ENCODE measurements around the gene MRPL32. TPM values are rescaled to one million over a fixed set of nuclear protein-coding genes. Genes with fewer than 3 reads are reported as not detected.

The MRPL32 gene
- total RNA-seq, 1 experiment from 2014 or later, result 87.8 TPM

DNA sequence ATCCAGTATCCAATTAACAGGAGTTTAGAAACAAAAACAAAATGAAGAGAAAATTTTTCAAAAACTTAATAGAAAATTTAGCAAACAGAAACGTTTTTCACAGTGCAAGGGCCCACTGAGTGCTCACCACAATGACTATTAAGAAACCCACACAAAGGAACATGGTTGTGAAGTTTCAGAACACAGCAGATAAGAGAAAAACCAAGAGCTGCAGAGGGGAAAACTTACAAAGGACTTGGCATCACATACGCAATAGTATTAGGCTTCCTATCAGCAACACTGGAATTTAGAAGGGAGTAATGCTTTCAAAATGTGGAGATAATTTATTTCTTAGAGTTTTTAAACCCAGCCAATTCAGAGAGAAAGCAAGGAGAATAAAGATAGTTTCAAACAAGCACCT, 18.6 kb upstream of the MRPL32 start:
- Mint-ChIP-seq H3K27ac (ENCODE audit: unreplicated experiment) (no peak overlapping the region), H3K4me1 (ENCODE audit: low read depth, unreplicated experiment) (peaks cover 39% of the 10 kb centered on the region), H3K36me3 (ENCODE audit: insufficient read depth, unreplicated experiment) (peaks cover 68% of the 10 kb centered on the region), H3K9me3 (ENCODE audit: low read depth, unreplicated experiment) (no peaks in the 10 kb centered on the region), H3K4me3 (ENCODE audit: low read depth, unreplicated experiment) (no peak overlapping the region), H3K27me3 (ENCODE audit: unreplicated experiment) (no peaks in the 10 kb centered on the region)
- CTCF ChIA-PET, result no interaction called here
- BruUV-seq (replicated peaks), result no TSS peak
- intact Hi-C loops (cut with micrococcal nuclease; ENCODE audit: unreplicated experiment), result no loop called here
- no peak for DNase-seq
- TF ChIP-seq CTCF (IDR thresholded peaks at IDR 0.05; ENCODE audit: unreplicated experiment), result no peak

- CTCF ChIA-PET, result interaction anchor here (0.5 kb wide), 1 partner anchor 1068 kb away, joined by 3 read pairs; no protein-coding TSS in a partner anchor
- DNase-seq, result no peak
- no peaks in the 10 kb centered on the region for H3K9me3 Mint-ChIP-seq (ENCODE audit: low read depth, unreplicated experiment)
- peaks cover 37% of the 10 kb centered on the region for H3K4me1 Mint-ChIP-seq (ENCODE audit: low read depth, unreplicated experiment)
- no peak overlapping the region for H3K4me3 Mint-ChIP-seq (ENCODE audit: low read depth, unreplicated experiment)
- BruUV-seq (replicated peaks), result no TSS peak
- intact Hi-C loops (cut with micrococcal nuclease; ENCODE audit: unreplicated experiment), result no loop called here
- no peak for TF ChIP-seq CTCF (IDR thresholded peaks at IDR 0.05; ENCODE audit: unreplicated experiment)
- no peak overlapping the region for H3K27ac Mint-ChIP-seq (ENCODE audit: unreplicated experiment)
- H3K36me3 Mint-ChIP-seq (ENCODE audit: insufficient read depth, unreplicated experiment), result peaks cover 72% of the 10 kb centered on the region
- H3K27me3 Mint-ChIP-seq (ENCODE audit: unreplicated experiment), result no peaks in the 10 kb centered on the region
These were observed 18.2 kb upstream of the MRPL32 start for GRCh38 chr7:42914009-42914408.

GRCh38 chr7:42914421-42915045, 17.6 kb upstream of the MRPL32 start:
- Mint-ChIP-seq H3K4me1 (ENCODE audit: low read depth, unreplicated experiment) (peaks cover 36% of the 10 kb centered on the region), H3K27me3 (ENCODE audit: unreplicated experiment) (no peaks in the 10 kb centered on the region), H3K36me3 (ENCODE audit: insufficient read depth, unreplicated experiment) (peaks cover 77% of the 10 kb centered on the region), H3K27ac (ENCODE audit: unreplicated experiment) (no peak overlapping the region), H3K4me3 (ENCODE audit: low read depth, unreplicated experiment) (no peak overlapping the region), H3K9me3 (ENCODE audit: low read depth, unreplicated experiment) (no peaks in the 10 kb centered on the region)
- intact Hi-C loops (cut with micrococcal nuclease; ENCODE audit: unreplicated experiment), result no loop called here
- BruUV-seq (replicated peaks), result no TSS peak
- CTCF ChIA-PET, result interaction anchor here (0.5 to 0.9 kb wide), 3 partner anchors 14 to 1068 kb away, joined by 3 to 5 read pairs (median 3); no protein-coding TSS in a partner anchor
- no peak for DNase-seq
- TF ChIP-seq CTCF (IDR thresholded peaks at IDR 0.05; ENCODE audit: unreplicated experiment), result no peak

DNA sequence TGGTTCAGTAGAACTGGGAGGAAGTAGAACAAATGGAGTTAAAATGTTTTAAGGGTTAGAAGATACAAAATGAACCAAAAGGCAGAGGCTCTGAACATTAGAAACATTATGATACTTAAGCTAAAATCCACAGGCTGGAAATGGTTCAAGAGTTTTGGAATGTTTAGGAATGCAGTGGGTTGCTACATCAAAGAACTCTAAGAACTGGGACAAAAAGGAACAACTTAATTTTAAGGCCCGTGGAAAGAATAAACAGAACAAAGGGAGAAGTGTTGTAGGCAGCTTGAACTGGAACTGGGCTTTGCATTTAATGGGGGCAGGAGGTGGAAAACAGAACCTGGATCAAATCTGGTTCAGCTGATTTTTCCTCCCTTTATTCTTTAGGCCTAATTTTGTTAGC, 16.8 kb upstream of the MRPL32 start:
- DNase-seq, result no peak
- Mint-ChIP-seq H3K27ac (ENCODE audit: unreplicated experiment) (no peak overlapping the region), H3K27me3 (ENCODE audit: unreplicated experiment) (no peaks in the 10 kb centered on the region), H3K36me3 (ENCODE audit: insufficient read depth, unreplicated experiment) (peaks cover 86% of the 10 kb centered on the region), H3K9me3 (ENCODE audit: low read depth, unreplicated experiment) (no peaks in the 10 kb centered on the region), H3K4me3 (ENCODE audit: low read depth, unreplicated experiment) (no peak overlapping the region), H3K4me1 (ENCODE audit: low read depth, unreplicated experiment) (peaks cover 28% of the 10 kb centered on the region)
- intact Hi-C loops (cut with micrococcal nuclease; ENCODE audit: unreplicated experiment), result no loop called here
- CTCF ChIA-PET, result interaction anchor here (0.8 to 0.9 kb wide), 2 partner anchors 14 to 950 kb away, joined by 3 to 5 read pairs; no protein-coding TSS in a partner anchor
- no TSS peak for BruUV-seq (replicated peaks)
- TF ChIP-seq CTCF (IDR thresholded peaks at IDR 0.05; ENCODE audit: unreplicated experiment), result no peak
